GM12878 (cell line): ENCODE results near the gene GABRB2. TPM values are rescaled to one million over a fixed set of nuclear protein-coding genes. Genes with fewer than 3 reads are reported as not detected.

Source experiments
- ATF2 ChIP-seq: IDR thresholded peaks from 2 replicates; pipeline ENCODE4 v1.6.1; 2012; ENCODE audit warnings: low read length, inconsistent platforms
- ATF7 ChIP-seq: fragments of 450-650 bp; IDR thresholded peaks from 2 replicates; pipeline ENCODE4 v1.6.1; 2016; ENCODE audit warnings: low read depth, mild to moderate bottlenecking
- CBX5 ChIP-seq: sonication (generic); IDR thresholded peaks from 2 replicates; pipeline ENCODE4 v1.6.1; 2016; ENCODE audit warnings: low read depth, moderate library complexity, mild to moderate bottlenecking, inconsistent platforms
- DPF2 ChIP-seq: fragments of 450-650 bp; IDR thresholded peaks from 2 replicates; pipeline ENCODE4 v1.6.1; 2017; ENCODE audit warnings: mild to moderate bottlenecking
- E4F1 ChIP-seq: fragments of 450-650 bp; IDR thresholded peaks from 2 replicates; pipeline ENCODE4 v1.6.1; 2018; ENCODE audit warnings: borderline replicate concordance, mild to moderate bottlenecking; ENCODE audit not compliant: partially characterized antibody
- EED ChIP-seq: sonication (generic); IDR thresholded peaks from 2 replicates; pipeline ENCODE4 v1.6.1; 2016; ENCODE audit warnings: antibody characterized with exemption, low read depth
- EP300 ChIP-seq, 2 experiments: fragments of 150-350 bp in 1 of 2; IDR thresholded peaks; 2 replicates each; pipeline ENCODE4 v1.6.1; 2011 to 2012; ENCODE audit warnings: low read depth in 2 of 2, low read length in 2 of 2, borderline replicate concordance in 1 of 2, improper control_type of control experiment in 1 of 2, inconsistent platforms in 1 of 2; ENCODE audit not compliant: control insufficient read depth in 1 of 2
- FOS ChIP-seq: IDR thresholded peaks from 3 replicates; pipeline ENCODE4 v1.6.1; 2011; ENCODE audit warnings: borderline replicate concordance; ENCODE audit not compliant: insufficient read length; ENCODE audit errors: extremely low read depth
- IKZF2 ChIP-seq, 2 experiments: fragments of 450-650 bp; IDR thresholded peaks; 2 replicates each; pipeline ENCODE4 v1.6.1; 2017; ENCODE audit warnings: mild to moderate bottlenecking in 2 of 2, moderate library complexity in 2 of 2
- MEF2A ChIP-seq: IDR thresholded peaks from 2 replicates; pipeline ENCODE4 v1.6.1; 2011; ENCODE audit warnings: low read depth, mild to moderate bottlenecking, low read length, moderate library complexity; ENCODE audit not compliant: insufficient read depth
- MLLT1 ChIP-seq: fragments of 450-650 bp; IDR thresholded peaks from 2 replicates; pipeline ENCODE4 v1.6.1; 2016; ENCODE audit warnings: mild to moderate bottlenecking
- MTA3 ChIP-seq: IDR thresholded peaks from 2 replicates; pipeline ENCODE4 v1.6.1; 2012; ENCODE audit warnings: low read length, inconsistent platforms, borderline replicate concordance
- MYC ChIP-seq: IDR thresholded peaks from 2 replicates; pipeline ENCODE4 v1.6.1; 2011; ENCODE audit warnings: mild to moderate bottlenecking, low read length, moderate library complexity, inconsistent platforms; ENCODE audit not compliant: insufficient read depth, insufficient replicate concordance, insufficient read length, severe bottlenecking
- NR2C1 ChIP-seq: fragments of 450-650 bp; IDR thresholded peaks from 2 replicates; pipeline ENCODE4 v1.6.1; 2017; ENCODE audit warnings: antibody characterized with exemption, mild to moderate bottlenecking, moderate library complexity
- POLR2A ChIP-seq: IDR thresholded peaks from 2 replicates; pipeline ENCODE4 v1.6.1; 2011; ENCODE audit warnings: low read depth, mild to moderate bottlenecking, low read length
- RAD21 ChIP-seq: IDR thresholded peaks from 2 replicates; pipeline ENCODE4 v1.6.1; 2011; ENCODE audit warnings: mild to moderate bottlenecking, low read depth, low read length, moderate library complexity; ENCODE audit not compliant: insufficient read depth
- RAD51 ChIP-seq: fragments of 450-650 bp; IDR thresholded peaks from 2 replicates; pipeline ENCODE4 v1.6.1; 2016; ENCODE audit warnings: moderate library complexity, mild to moderate bottlenecking, inconsistent platforms
- RUNX3 ChIP-seq: IDR thresholded peaks from 2 replicates; pipeline ENCODE4 v1.6.1; 2012; ENCODE audit warnings: low read length, inconsistent platforms
- SMAD1 ChIP-seq: fragments of 450-650 bp; IDR thresholded peaks from 2 replicates; pipeline ENCODE4 v1.6.1; 2018; ENCODE audit warnings: mild to moderate bottlenecking, low read depth; ENCODE audit not compliant: partially characterized antibody
- SREBF1 ChIP-seq: IDR thresholded peaks from 2 replicates; pipeline ENCODE4 v1.6.1; 2012; ENCODE audit warnings: mild to moderate bottlenecking, low read length
- SRF ChIP-seq, 2 experiments: IDR thresholded peaks; 2 replicates each; pipeline ENCODE4 v1.6.1; 2011; ENCODE audit warnings: low read depth in 2 of 2, low read length in 2 of 2, mild to moderate bottlenecking in 1 of 2, moderate library complexity in 1 of 2
- TCF7 ChIP-seq: IDR thresholded peaks from 2 replicates; pipeline ENCODE4 v1.6.1; 2014; ENCODE audit warnings: antibody characterized with exemption, borderline replicate concordance
- ZBTB4 ChIP-seq: fragments of 450-650 bp; formaldehyde crosslinking; IDR thresholded peaks from 2 replicates; pipeline ENCODE4 v1.4.0; 2022; ENCODE audit warnings: mild to moderate bottlenecking, moderate library complexity
- ZNF24 ChIP-seq: fragments of 450-650 bp; IDR thresholded peaks from 2 replicates; pipeline ENCODE4 v1.6.1; 2017; ENCODE audit warnings: antibody characterized with exemption, mild to moderate bottlenecking
- polyA plus RNA-seq, 11 experiments: library from polyadenylated mRNA; depleted of rRNA in 4 of 11; unstranded in 6 of 11; stranded (reverse) in 5 of 11; fragments of >200 nt; fragmentation: Nextera tagmentation in 4 of 11; fragmentation: Illumina TruSeq in 1 of 11; extraction: Ambion mirVana in 4 of 11; extraction: Trizol in 1 of 11; gene quantifications; 1 replicate in 1 of 11; 2 replicates in 10 of 11; pipeline versions ENCODE4 v1.2.1 to v1.2.3, GENCODE V29; 2011 to 2016; ENCODE audit warnings: inconsistent platforms in 2 of 11, missing spikeins in 2 of 11, low read depth in 1 of 11
- total RNA-seq, 4 experiments: library from RNA; depleted of rRNA in 3 of 4; stranded (reverse); fragments of >200 nt in 3 of 4; fragmentation: Illumina TruSeq in 1 of 4; extraction: Trizol in 1 of 4; gene quantifications; 2 replicates each; pipeline versions ENCODE4 v1.2.1 to v1.2.3, GENCODE V29; 2013 to 2021

The GABRB2 gene
- total and polyA plus RNA-seq, 10 of the 15 experiments (the other 5 are each of a cell fraction or from before 2014, with no cell fraction given) = 0.12 to 0.85 (median 0.43) TPM

- TF ChIP-seq EP300 (IDR thresholded peaks at IDR 0.05; ENCODE audit: borderline replicate concordance in 1 of 2, control insufficient read depth in 1 of 2, low read depth in 2 of 2, low read length in 2 of 2) (peak; percentile 13 to 66; a peak in 2 of 4 replicates), CBX5 (peak; percentile 86; the same call in 1 of the 2 replicates), NR2C1 (no peak), MTA3 (peak; percentile 95), FOS (no peak), ATF2 (peak; percentile 85), TCF7 (no peak), RAD21 (no peak), MEF2A (peak; percentile 95), EED (peak; percentile 47; the same call in 1 of the 2 replicates), ZNF24 (no peak), MLLT1 (no peak), DPF2 (no peak), ZBTB4 (CRISPR knock-in tag) (no peak), MYC (no peak), RUNX3 (peak; percentile 90), SREBF1 (no peak), E4F1 (no peak), ATF7 (no peak), RAD51 (no peak), IKZF2 (IDR thresholded peaks at IDR 0.05) (peak; percentile 25 to 47; a peak in 1 of 4 replicates), SRF (IDR thresholded peaks at IDR 0.05; ENCODE audit: low read depth in 2 of 2, low read length in 2 of 2) (no peak), POLR2A (no peak), SMAD1 (no peak)
These were observed 235.3 kb downstream of the GABRB2 start (continued) for GRCh38 chr5:161311146-161311708.
